ENCODE measurements around the gene SLC35A5. TPM values are rescaled to one million over a fixed set of nuclear protein-coding genes. Genes with fewer than 3 reads are reported as not detected.

Gene SLC35A5
- total and polyA plus RNA-seq, 2 of the 8 experiments (the other 6 are each of a cell fraction or from before 2014, with no cell fraction given), result 36.5 to 38.6 TPM

GRCh38 chr3:112555535-112556170, 6.2 kb upstream of the SLC35A5 start:
- H3K14ac ChIP-seq (ENCODE audit: insufficient read length), result no peak overlapping the region
- H2BK5ac ChIP-seq (ENCODE audit: low read depth, low read length), result no peak overlapping the region
- POLR2A ChIA-PET (ENCODE audit: partially characterized antibody), result no interaction called here
- no peak overlapping the region for H4K5ac ChIP-seq (ENCODE audit: insufficient read length, low read depth, low read length)
- no peak overlapping the region for H2BK15ac ChIP-seq (ENCODE audit: low read length)
- WGBS, 2 experiments (ENCODE audit: extremely low coverage in 1 of 2, insufficient coverage in 1 of 2, insufficient read length in 1 of 2, insufficient replicate concordance in 2 of 2, low coverage in 1 of 2, low lambda C conversion rate in 2 of 2, missing lambda C conversion rate in 1 of 2), result 100% methylated on average over 1 of the region's 1 CpG; no CpG with 5 or more reads in 1 of the 2 experiments
- no peak overlapping the region for H3K18ac ChIP-seq (ENCODE audit: extremely low read depth, low read length)
- FAIRE-seq, result no peak
- H2BK120ac ChIP-seq (replicated peaks; ENCODE audit: low read depth, low read length), result no peak overlapping the region
- 0 out of 2 replicates have a peak, but pooled peaks cover under 1% of the 10 kb centered on the region for H3K23me2 ChIP-seq (ENCODE audit: low read depth, low read length)
- H3K56ac ChIP-seq (replicated peaks; ENCODE audit: insufficient read length, low read depth, low read length), result no peak overlapping the region
- no peak overlapping the region for H2AK5ac ChIP-seq (ENCODE audit: low read depth, low read length)
- no peak overlapping the region for H3K4me3 ChIP-seq (ENCODE audit: extremely low read depth in 1 of 4, insufficient read depth in 2 of 4, low read depth in 3 of 4, low read length in 4 of 4)
- no peaks in the 10 kb centered on the region for H3K27me3 ChIP-seq (replicated peaks in 1 of 4; ENCODE audit: control insufficient read depth in 3 of 4, extremely low read depth in 1 of 4, insufficient read depth in 3 of 4, low read length in 3 of 4)
- no peak overlapping the region for H3K27ac ChIP-seq (ENCODE audit: low read depth, low read length)
- H3K4ac ChIP-seq (replicated peaks; ENCODE audit: insufficient read length, low read depth, low read length), result no peak overlapping the region
- no peak overlapping the region for H3K9ac ChIP-seq (replicated peaks in 1 of 4; ENCODE audit: extremely low read depth in 1 of 4, low read depth in 3 of 4, low read length in 3 of 4)
- no peak overlapping the region for H3K23ac ChIP-seq (ENCODE audit: insufficient read length)
- H2BK20ac ChIP-seq (ENCODE audit: low read length), result no peak overlapping the region
- H3K79me2 ChIP-seq (ENCODE audit: control insufficient read depth in 1 of 2, insufficient read depth in 2 of 2, low read length in 2 of 2), result peaks cover 3 to 61% of the 10 kb centered on the region in 2 experiments; a peak in 3 of 4 replicates
- H3K4me1 ChIP-seq (replicated peaks in 1 of 4; ENCODE audit: control insufficient read depth in 3 of 4, insufficient read depth in 4 of 4, low read length in 3 of 4), result no peaks in the 10 kb centered on the region
- no peak overlapping the region for H2BK12ac ChIP-seq (ENCODE audit: low read depth, low read length)
- H4K91ac ChIP-seq (replicated peaks; ENCODE audit: insufficient read length, low read length), result no peak overlapping the region
- peaks cover 0 to 9% (median 4%) of the 10 kb centered on the region in 4 experiments; a peak in 3 of 8 replicates for H3K36me3 ChIP-seq (ENCODE audit: control insufficient read depth in 2 of 4, insufficient read depth in 4 of 4, low read length in 3 of 4)
- H4K20me1 ChIP-seq (replicated peaks in 1 of 2; ENCODE audit: control insufficient read depth in 1 of 2, insufficient read depth in 2 of 2, low read length in 2 of 2), result no peaks in the 10 kb centered on the region
- DNase-seq (ENCODE audit: low read depth in 1 of 2, low spot score in 2 of 2), result no peak
- H3K9me3 ChIP-seq (ENCODE audit: insufficient read depth in 2 of 2, low read depth in 1 of 2, low read length in 1 of 2), result no peaks in the 10 kb centered on the region
- CTCF ChIA-PET (ENCODE audit: partially characterized antibody), result no interaction called here
- H4K8ac ChIP-seq (ENCODE audit: extremely low read depth, insufficient read depth, low read length), result no peak overlapping the region
- no peak overlapping the region for H2AFZ ChIP-seq (ENCODE audit: low read length)
- H3K79me1 ChIP-seq (ENCODE audit: low read depth, low read length), result no peaks in the 10 kb centered on the region; the same call in 1 of the 2 replicates
- no peak overlapping the region for H3K4me2 ChIP-seq (ENCODE audit: insufficient read depth in 1 of 2, low read depth in 2 of 2, low read length in 2 of 2)
- TF ChIP-seq RNF2 (IDR thresholded peaks at IDR 0.05; ENCODE audit: borderline replicate concordance, low read depth, low read length, missing control alignments, poor library complexity, severe bottlenecking) (no peak), CBX8 (IDR thresholded peaks at IDR 0.05; ENCODE audit: borderline replicate concordance, low read depth, low read length) (no peak), ZNF274 (IDR thresholded peaks at IDR 0.05; ENCODE audit: borderline replicate concordance, extremely low read depth, low read length) (no peak), ATF2 (IDR thresholded peaks at IDR 0.05; ENCODE audit: low read length) (no peak), NRF1 (IDR thresholded peaks at IDR 0.05; ENCODE audit: low read depth, low read length) (no peak), BRCA1 (IDR thresholded peaks at IDR 0.05; ENCODE audit: low read depth, low read length) (no peak), RXRA (IDR thresholded peaks at IDR 0.05; ENCODE audit: insufficient read depth, low read depth, low read length) (no peak), HDAC2 (IDR thresholded peaks at IDR 0.05; ENCODE audit: borderline replicate concordance in 1 of 2, low read depth in 2 of 2, low read length in 2 of 2) (no peak), EZH2 (IDR thresholded peaks at IDR 0.05; ENCODE audit: low read depth, low read length, severe bottlenecking) (no peak), CHD1 (IDR thresholded peaks at IDR 0.05; ENCODE audit: low read depth, low read length) (no peak)
